HL-60 (cell line): Measurements from ENCODE around the gene GSK3B.

Experiments used
- DNase-seq, 2 experiments: peaks; one replicate each; pipeline ENCODE4 v3.0.0-alpha.2; 2010 to 2020; ENCODE audit warnings: low read depth in 1 of 2, low spot score in 1 of 2
- H3K27ac ChIP-seq: fragments of 250-450 bp; sonication (Bioruptor Pico); replicated peaks from 2 replicates; pipeline ENCODE4 v1.5.1; 2020; ENCODE audit warnings: mild to moderate bottlenecking, moderate library complexity
- H3K27me3 ChIP-seq: fragments of 250-450 bp; sonication (Bioruptor Pico); 2 replicates; pipeline ENCODE4 v1.5.1; 2021; ENCODE audit warnings: mild to moderate bottlenecking, moderate library complexity; ENCODE audit not compliant: insufficient read depth, poor library complexity, severe bottlenecking
- H3K4me3 ChIP-seq: replicated peaks from 2 replicates; pipeline ENCODE4 v1.5.1; 2011; ENCODE audit warnings: mild to moderate bottlenecking, control low read depth, low read length; ENCODE audit not compliant: insufficient read depth
- CTCF ChIP-seq: IDR thresholded peaks from one replicate; pipeline ENCODE4 v1.5.1; 2011; ENCODE audit warnings: low read length, control low read depth, inconsistent platforms; ENCODE audit not compliant: insufficient read depth
- GABPA ChIP-seq: IDR thresholded peaks from 2 replicates; pipeline ENCODE4 v1.6.1; 2012; ENCODE audit warnings: low read depth
- POLR2AphosphoS5 ChIP-seq: IDR thresholded peaks from 2 replicates; pipeline ENCODE4 v1.6.1; 2012; ENCODE audit warnings: low read depth
- REST ChIP-seq: IDR thresholded peaks from 2 replicates; pipeline ENCODE4 v1.6.1; 2012; ENCODE audit warnings: low read depth; ENCODE audit not compliant: insufficient replicate concordance
- SPI1 ChIP-seq: IDR thresholded peaks from 2 replicates; pipeline ENCODE4 v1.6.1; 2012; ENCODE audit warnings: low read depth, mild to moderate bottlenecking, borderline replicate concordance

Gene GSK3B

GRCh38 chr3:120092474-120092873 lies 1.8 kb downstream of the GSK3B start:
- TF ChIP-seq POLR2AphosphoS5 (no peak), CTCF (no peak), GABPA (no peak), SPI1 (no peak), REST (no peak)
- H3K4me3 ChIP-seq, result peak overlapping the region; percentile 79
- no peaks in the 10 kb centered on the region for H3K27me3 ChIP-seq
- peak overlapping the region; percentile 99 for H3K27ac ChIP-seq
- no peak for DNase-seq

GRCh38 chr3:120090422-120090821 lies 3.8 kb downstream of the GSK3B start:
- no peak for TF ChIP-seq REST
- no peak for TF ChIP-seq SPI1
- no peak for TF ChIP-seq GABPA
- H3K4me3 ChIP-seq, result peak overlapping the region; percentile 79; the same call in 1 of the 2 replicates
- DNase-seq, result no peak
- no peaks in the 10 kb centered on the region for H3K27me3 ChIP-seq
- H3K27ac ChIP-seq, result no peak overlapping the region

- H3K27me3 ChIP-seq, result no peaks in the 10 kb centered on the region
- TF ChIP-seq REST (no peak), GABPA (no peak), CTCF (no peak), SPI1 (no peak), POLR2AphosphoS5 (no peak)
- no peak overlapping the region for H3K27ac ChIP-seq
- no peak overlapping the region for H3K4me3 ChIP-seq
- DNase-seq, result no peak
These were observed 5.2 kb downstream of the GSK3B start for GRCh38 chr3:120089089-120089488.
